ENCODE results near the gene SPHK2.
"Not testable (repeated sequence)": the region's sequence is repeated elsewhere in the genome, so short reads cannot be mapped to it uniquely, and the experiment has no call there.

Gene SPHK2, protein sequence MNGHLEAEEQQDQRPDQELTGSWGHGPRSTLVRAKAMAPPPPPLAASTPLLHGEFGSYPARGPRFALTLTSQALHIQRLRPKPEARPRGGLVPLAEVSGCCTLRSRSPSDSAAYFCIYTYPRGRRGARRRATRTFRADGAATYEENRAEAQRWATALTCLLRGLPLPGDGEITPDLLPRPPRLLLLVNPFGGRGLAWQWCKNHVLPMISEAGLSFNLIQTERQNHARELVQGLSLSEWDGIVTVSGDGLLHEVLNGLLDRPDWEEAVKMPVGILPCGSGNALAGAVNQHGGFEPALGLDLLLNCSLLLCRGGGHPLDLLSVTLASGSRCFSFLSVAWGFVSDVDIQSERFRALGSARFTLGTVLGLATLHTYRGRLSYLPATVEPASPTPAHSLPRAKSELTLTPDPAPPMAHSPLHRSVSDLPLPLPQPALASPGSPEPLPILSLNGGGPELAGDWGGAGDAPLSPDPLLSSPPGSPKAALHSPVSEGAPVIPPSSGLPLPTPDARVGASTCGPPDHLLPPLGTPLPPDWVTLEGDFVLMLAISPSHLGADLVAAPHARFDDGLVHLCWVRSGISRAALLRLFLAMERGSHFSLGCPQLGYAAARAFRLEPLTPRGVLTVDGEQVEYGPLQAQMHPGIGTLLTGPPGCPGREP

DNA sequence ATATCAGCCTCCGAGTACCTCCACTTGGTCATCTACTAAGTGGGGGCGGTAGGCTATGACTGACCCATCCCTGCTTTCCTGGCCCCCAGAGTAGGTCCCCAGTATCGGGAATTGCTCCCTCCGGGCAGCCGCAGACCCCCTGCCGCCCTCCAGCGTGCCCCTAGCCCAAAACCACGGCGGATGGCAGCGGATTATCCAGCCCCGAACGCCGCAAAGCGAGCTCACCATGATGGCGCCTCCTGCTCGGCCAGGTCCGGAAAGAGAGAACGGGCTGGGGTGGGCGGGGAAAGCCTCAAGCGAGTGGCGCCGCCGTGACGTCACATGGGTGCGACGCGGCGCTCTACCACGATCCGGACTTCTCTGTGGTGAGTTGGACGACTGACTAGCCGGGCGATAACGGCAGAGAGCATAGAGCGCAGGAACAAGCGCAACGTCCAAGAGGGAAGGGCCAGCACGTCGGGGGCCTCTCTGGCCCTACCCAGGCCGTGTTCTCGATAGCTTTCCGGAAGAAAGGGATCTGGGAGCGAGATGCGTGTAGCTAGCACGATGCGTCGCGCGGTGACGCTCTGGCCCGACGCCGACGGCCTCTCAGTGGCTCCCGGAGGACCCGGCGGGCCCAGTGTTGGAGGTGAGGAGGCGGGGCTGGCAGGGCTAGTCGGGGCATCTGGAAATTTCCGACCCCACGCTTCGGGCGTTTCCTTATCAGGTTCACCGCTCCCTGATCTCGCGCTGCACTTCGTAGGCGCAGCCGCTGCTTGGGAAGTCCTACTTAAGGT, at the start of gene SPHK2, which contains the start of gene RPL18:
Gene SPHK2 (plus strand): TSS at position 591 of the 776 bp plus-strand sequence. CDS start 1,009 bp downstream, outside the sequence.
Gene RPL18 (minus strand): TSS at position 263 of the 776 bp plus-strand sequence. CDS start 35 bp downstream, at position 228.
- peak within 1 kb of the TSS; percentile 93 to 99 for H3K9ac ChIP-seq (ENCODE audit: low read depth in 1 of 2, low read length in 2 of 2)
- no peaks in the 10 kb centered on the region for H3K9me3 ChIP-seq (ENCODE audit: control insufficient read depth in 2 of 2, low read length in 2 of 2)
- peak within 1 kb of the TSS; percentile 95 to 97 for H3K27ac ChIP-seq (ENCODE audit: low read depth in 2 of 2, low read length in 2 of 2)
- peaks cover 25 to 26% of the 10 kb centered on the region in 2 donors for H3K36me3 ChIP-seq (ENCODE audit: control insufficient read depth in 2 of 2, insufficient read depth in 2 of 2, low read length in 2 of 2)
- no peaks in the 10 kb centered on the region for H3K27me3 ChIP-seq (ENCODE audit: control insufficient read depth in 2 of 2, insufficient read depth in 2 of 2, low read length in 2 of 2)
- H3K4me3 ChIP-seq (ENCODE audit: low read length in 2 of 2): peak within 1 kb of the TSS; percentile 90 to 98
- peaks cover 45 to 50% of the 10 kb centered on the region in 2 donors for H3K4me1 ChIP-seq (ENCODE audit: control insufficient read depth in 2 of 2, insufficient read depth in 2 of 2, low read length in 2 of 2)

DNA sequence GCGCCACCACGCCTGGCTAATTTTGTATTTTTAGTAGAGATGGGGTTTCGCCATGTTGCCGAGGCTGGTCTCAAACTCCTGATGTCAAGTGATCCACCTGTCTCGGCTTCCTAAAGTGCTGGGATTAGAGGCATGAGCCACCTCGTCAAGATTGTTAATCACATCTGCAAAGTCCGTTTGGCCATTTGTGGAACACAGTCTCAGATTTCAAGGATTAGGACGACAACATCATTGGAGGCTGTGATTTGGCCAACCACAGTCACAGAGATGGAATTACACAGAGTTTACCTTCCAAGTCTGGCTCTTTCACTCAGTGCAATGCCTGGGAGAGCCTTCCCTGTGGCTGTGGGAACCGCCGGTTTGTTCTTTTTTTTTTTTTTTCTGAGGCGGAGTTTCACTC, 49.5 kb upstream of the SPHK2 start:
- H3K4me1 ChIP-seq (ENCODE audit: control insufficient read depth in 2 of 2, insufficient read depth in 2 of 2, low read length in 2 of 2): peaks cover 0 to 2% of the 10 kb centered on the region in 2 donors
- no peak overlapping the region for H3K9ac ChIP-seq (ENCODE audit: low read depth in 1 of 2, low read length in 2 of 2)
- no peak overlapping the region for H3K27ac ChIP-seq (ENCODE audit: low read depth in 2 of 2, low read length in 2 of 2)
- H3K4me3 ChIP-seq (ENCODE audit: low read length in 2 of 2): no peak overlapping the region
- peaks cover 3 to 25% of the 10 kb centered on the region in 2 donors for H3K27me3 ChIP-seq (ENCODE audit: control insufficient read depth in 2 of 2, insufficient read depth in 2 of 2, low read length in 2 of 2)
- no peaks in the 10 kb centered on the region for H3K36me3 ChIP-seq (ENCODE audit: control insufficient read depth in 2 of 2, insufficient read depth in 2 of 2, low read length in 2 of 2)
- no peaks in the 10 kb centered on the region for H3K9me3 ChIP-seq (ENCODE audit: control insufficient read depth in 2 of 2, low read length in 2 of 2)

- H3K4me3 ChIP-seq (ENCODE audit: low read length in 2 of 2): no peak overlapping the region
- H3K9me3 ChIP-seq (ENCODE audit: control insufficient read depth in 2 of 2, low read length in 2 of 2): no peaks in the 10 kb centered on the region
- no peak overlapping the region for H3K9ac ChIP-seq (ENCODE audit: low read depth in 1 of 2, low read length in 2 of 2)
- peaks cover 3 to 20% of the 10 kb centered on the region in 2 donors for H3K27me3 ChIP-seq (ENCODE audit: control insufficient read depth in 2 of 2, insufficient read depth in 2 of 2, low read length in 2 of 2)
- H3K36me3 ChIP-seq (ENCODE audit: control insufficient read depth in 2 of 2, insufficient read depth in 2 of 2, low read length in 2 of 2): no peaks in the 10 kb centered on the region
- H3K4me1 ChIP-seq (ENCODE audit: control insufficient read depth in 2 of 2, insufficient read depth in 2 of 2, low read length in 2 of 2): peaks cover 0 to 2% of the 10 kb centered on the region in 2 donors
- H3K27ac ChIP-seq (ENCODE audit: low read depth in 2 of 2, low read length in 2 of 2): no peak overlapping the region
Measured at GRCh38 chr19:48571378-48572162, 47.7 kb upstream of the SPHK2 start.

- Histone ChIP-seq H3K4me1 (ENCODE audit: control insufficient read depth in 2 of 2, insufficient read depth in 2 of 2, low read length in 2 of 2) (peaks cover 0 to 2% of the 10 kb centered on the region in 2 donors), H3K4me3 (ENCODE audit: low read length in 2 of 2) (no peak overlapping the region), H3K27me3 (ENCODE audit: control insufficient read depth in 2 of 2, insufficient read depth in 2 of 2, low read length in 2 of 2) (peaks cover 3 to 11% of the 10 kb centered on the region in 2 donors), H3K9ac (ENCODE audit: low read depth in 1 of 2, low read length in 2 of 2) (no peak overlapping the region), H3K27ac (ENCODE audit: low read depth in 2 of 2, low read length in 2 of 2) (no peak overlapping the region), H3K36me3 (ENCODE audit: control insufficient read depth in 2 of 2, insufficient read depth in 2 of 2, low read length in 2 of 2) (no peaks in the 10 kb centered on the region), H3K9me3 (ENCODE audit: control insufficient read depth in 2 of 2, low read length in 2 of 2) (no peaks in the 10 kb centered on the region)
Measured at GRCh38 chr19:48573163-48573505, 46.2 kb upstream of the SPHK2 start.

- Histone ChIP-seq H3K36me3 (ENCODE audit: control insufficient read depth in 2 of 2, insufficient read depth in 2 of 2, low read length in 2 of 2) (no peaks in the 10 kb centered on the region), H3K27ac (ENCODE audit: low read depth in 2 of 2, low read length in 2 of 2) (no peak overlapping the region), H3K27me3 (ENCODE audit: control insufficient read depth in 2 of 2, insufficient read depth in 2 of 2, low read length in 2 of 2) (no peaks in the 10 kb centered on the region), H3K4me1 (ENCODE audit: control insufficient read depth in 2 of 2, insufficient read depth in 2 of 2, low read length in 2 of 2) (no peaks in the 10 kb centered on the region), H3K9ac (ENCODE audit: low read depth in 1 of 2, low read length in 2 of 2) (no peak overlapping the region), H3K9me3 (ENCODE audit: control insufficient read depth in 2 of 2, low read length in 2 of 2) (no peaks in the 10 kb centered on the region), H3K4me3 (ENCODE audit: low read length in 2 of 2) (no peak overlapping the region)
Measured at GRCh38 chr19:48575931-48576622, 43.2 kb upstream of the SPHK2 start.

- H3K27ac ChIP-seq (ENCODE audit: low read depth in 2 of 2, low read length in 2 of 2); H3K4me3 ChIP-seq (ENCODE audit: low read length in 2 of 2); H3K9ac ChIP-seq (ENCODE audit: low read depth in 1 of 2, low read length in 2 of 2); H3K4me1 ChIP-seq (ENCODE audit: control insufficient read depth in 2 of 2, insufficient read depth in 2 of 2, low read length in 2 of 2); H3K9me3 ChIP-seq (ENCODE audit: control insufficient read depth in 2 of 2, low read length in 2 of 2); H3K27me3 ChIP-seq (ENCODE audit: control insufficient read depth in 2 of 2, insufficient read depth in 2 of 2, low read length in 2 of 2); H3K36me3 ChIP-seq (ENCODE audit: control insufficient read depth in 2 of 2, insufficient read depth in 2 of 2, low read length in 2 of 2): not testable (repeated sequence)
Measured at GRCh38 chr19:48577908-48578307, 41.4 kb upstream of the SPHK2 start.

- H3K4me1 ChIP-seq (ENCODE audit: control insufficient read depth in 2 of 2, insufficient read depth in 2 of 2, low read length in 2 of 2): peaks cover 0 to under 1% of the 10 kb centered on the region in 2 donors
- no peak overlapping the region for H3K27ac ChIP-seq (ENCODE audit: low read depth in 2 of 2, low read length in 2 of 2)
- no peak overlapping the region for H3K4me3 ChIP-seq (ENCODE audit: low read length in 2 of 2)
- H3K27me3 ChIP-seq (ENCODE audit: control insufficient read depth in 2 of 2, insufficient read depth in 2 of 2, low read length in 2 of 2): no peaks in the 10 kb centered on the region
- no peak overlapping the region for H3K9ac ChIP-seq (ENCODE audit: low read depth in 1 of 2, low read length in 2 of 2)
- H3K36me3 ChIP-seq (ENCODE audit: control insufficient read depth in 2 of 2, insufficient read depth in 2 of 2, low read length in 2 of 2): no peaks in the 10 kb centered on the region
- H3K9me3 ChIP-seq (ENCODE audit: control insufficient read depth in 2 of 2, low read length in 2 of 2): no peaks in the 10 kb centered on the region
Measured at GRCh38 chr19:48578891-48579290, 40.4 kb upstream of the SPHK2 start.

GRCh38 chr19:48582168-48582567, 37.1 kb upstream of the SPHK2 start:
- H3K27ac ChIP-seq (ENCODE audit: low read depth in 2 of 2, low read length in 2 of 2): no peak overlapping the region
- no peaks in the 10 kb centered on the region for H3K9me3 ChIP-seq (ENCODE audit: control insufficient read depth in 2 of 2, low read length in 2 of 2)
- no peak overlapping the region for H3K9ac ChIP-seq (ENCODE audit: low read depth in 1 of 2, low read length in 2 of 2)
- H3K36me3 ChIP-seq (ENCODE audit: control insufficient read depth in 2 of 2, insufficient read depth in 2 of 2, low read length in 2 of 2): no peaks in the 10 kb centered on the region
- peaks cover 0 to 7% of the 10 kb centered on the region in 2 donors for H3K4me1 ChIP-seq (ENCODE audit: control insufficient read depth in 2 of 2, insufficient read depth in 2 of 2, low read length in 2 of 2)
- no peaks in the 10 kb centered on the region for H3K27me3 ChIP-seq (ENCODE audit: control insufficient read depth in 2 of 2, insufficient read depth in 2 of 2, low read length in 2 of 2)
- H3K4me3 ChIP-seq (ENCODE audit: low read length in 2 of 2): no peak overlapping the region

GRCh38 chr19:48587387-48587786, 31.9 kb upstream of the SPHK2 start:
- no peak overlapping the region for H3K9ac ChIP-seq (ENCODE audit: low read depth in 1 of 2, low read length in 2 of 2)
- H3K27ac ChIP-seq (ENCODE audit: low read depth in 2 of 2, low read length in 2 of 2): no peak overlapping the region
- H3K4me3 ChIP-seq (ENCODE audit: low read length in 2 of 2): no peak overlapping the region
- no peaks in the 10 kb centered on the region for H3K27me3 ChIP-seq (ENCODE audit: control insufficient read depth in 2 of 2, insufficient read depth in 2 of 2, low read length in 2 of 2)
- peaks cover 0 to 15% of the 10 kb centered on the region in 2 donors for H3K4me1 ChIP-seq (ENCODE audit: control insufficient read depth in 2 of 2, insufficient read depth in 2 of 2, low read length in 2 of 2)
- no peaks in the 10 kb centered on the region for H3K36me3 ChIP-seq (ENCODE audit: control insufficient read depth in 2 of 2, insufficient read depth in 2 of 2, low read length in 2 of 2)
- H3K9me3 ChIP-seq (ENCODE audit: control insufficient read depth in 2 of 2, low read length in 2 of 2): no peaks in the 10 kb centered on the region
